Measurements from ENCODE around the gene OR11H7.

The OR11H7 gene

GRCh38 chr14:20228681-20229080 is at the start of gene OR11H7:
TSS of gene OR11H7 (plus strand) at chr14:20228981.
- TF ChIP-seq, protein P1, sequence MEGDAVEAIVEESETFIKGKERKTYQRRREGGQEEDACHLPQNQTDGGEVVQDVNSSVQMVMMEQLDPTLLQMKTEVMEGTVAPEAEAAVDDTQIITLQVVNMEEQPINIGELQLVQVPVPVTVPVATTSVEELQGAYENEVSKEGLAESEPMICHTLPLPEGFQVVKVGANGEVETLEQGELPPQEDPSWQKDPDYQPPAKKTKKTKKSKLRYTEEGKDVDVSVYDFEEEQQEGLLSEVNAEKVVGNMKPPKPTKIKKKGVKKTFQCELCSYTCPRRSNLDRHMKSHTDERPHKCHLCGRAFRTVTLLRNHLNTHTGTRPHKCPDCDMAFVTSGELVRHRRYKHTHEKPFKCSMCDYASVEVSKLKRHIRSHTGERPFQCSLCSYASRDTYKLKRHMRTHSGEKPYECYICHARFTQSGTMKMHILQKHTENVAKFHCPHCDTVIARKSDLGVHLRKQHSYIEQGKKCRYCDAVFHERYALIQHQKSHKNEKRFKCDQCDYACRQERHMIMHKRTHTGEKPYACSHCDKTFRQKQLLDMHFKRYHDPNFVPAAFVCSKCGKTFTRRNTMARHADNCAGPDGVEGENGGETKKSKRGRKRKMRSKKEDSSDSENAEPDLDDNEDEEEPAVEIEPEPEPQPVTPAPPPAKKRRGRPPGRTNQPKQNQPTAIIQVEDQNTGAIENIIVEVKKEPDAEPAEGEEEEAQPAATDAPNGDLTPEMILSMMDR (conservative IDR thresholded peaks at IDR 0.05; ENCODE audit: low read depth, low read length) = no peak

DNA sequence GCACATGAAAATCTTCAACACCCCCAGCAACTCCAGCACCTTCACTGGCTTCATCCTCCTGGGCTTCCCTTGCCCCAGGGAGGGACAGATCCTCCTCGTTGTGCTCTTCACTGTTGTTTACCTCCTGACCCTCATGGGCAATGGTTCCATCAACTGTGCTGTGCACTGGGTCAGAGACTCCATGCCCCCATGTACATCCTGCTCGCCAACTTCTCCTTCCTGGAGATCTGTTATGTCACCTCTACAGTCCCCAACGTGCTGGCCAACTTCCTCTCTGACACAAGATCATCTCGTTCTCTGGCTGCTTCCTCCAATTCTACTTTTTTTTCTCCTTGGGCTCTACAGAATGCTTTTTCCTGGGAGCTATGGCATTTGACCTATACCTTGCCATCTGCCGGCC is 49.6 kb upstream of the OR11H7 start:
- H3K4me3 ChIP-seq (ENCODE audit: low read length) = no peak overlapping the region
- no peak for DNase-seq (ENCODE audit: low read depth)

More at GRCh38 chr14:20228681-20229080, at the start of gene OR11H7:
- DNase-seq (ENCODE audit: low read depth) = no peak
- no peak within 1 kb of the TSS for H3K4me3 ChIP-seq (ENCODE audit: low read length)

DNA sequence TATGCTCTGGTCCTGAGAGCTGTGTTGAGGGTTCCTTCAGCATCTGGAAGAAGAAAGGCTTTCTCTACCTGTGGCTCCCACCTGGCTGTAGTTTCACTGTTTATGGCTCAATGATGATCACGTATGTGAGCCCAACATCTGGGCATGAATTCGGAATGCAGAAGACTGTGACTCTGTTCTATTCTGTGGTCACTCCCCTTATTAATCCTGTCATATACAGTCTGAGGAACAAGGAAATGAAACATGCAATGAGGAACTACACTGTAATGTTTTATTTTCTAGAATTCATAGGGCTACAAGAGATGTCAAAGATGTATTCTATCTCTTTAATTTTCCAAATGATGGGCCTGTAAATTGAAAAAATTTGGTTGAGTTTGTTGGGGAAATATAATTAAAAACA is 48.9 kb upstream of the OR11H7 start:
- DNase-seq (ENCODE audit: low read depth) = no peak
- no peak overlapping the region for H3K4me3 ChIP-seq (ENCODE audit: low read length)
- TF ChIP-seq, protein P1 (conservative IDR thresholded peaks at IDR 0.05; ENCODE audit: low read depth, low read length) = no peak

More for the DNA sequence above, 49.6 kb upstream of the OR11H7 start:
- TF ChIP-seq, protein P1 (conservative IDR thresholded peaks at IDR 0.05; ENCODE audit: low read depth, low read length) = no peak

GRCh38 chr14:20180486-20180885 is 48.3 kb upstream of the OR11H7 start:
- DNase-seq (ENCODE audit: low read depth) = no peak
- TF ChIP-seq, protein P1 (conservative IDR thresholded peaks at IDR 0.05; ENCODE audit: low read depth, low read length) = no peak
- H3K4me3 ChIP-seq (ENCODE audit: low read length) = no peak overlapping the region

- no peak for DNase-seq (ENCODE audit: low read depth)
- TF ChIP-seq, protein P1 (conservative IDR thresholded peaks at IDR 0.05; ENCODE audit: low read depth, low read length) = no peak
- no peak overlapping the region for H3K4me3 ChIP-seq (ENCODE audit: low read length)
These were observed 44.6 kb upstream of the OR11H7 start for GRCh38 chr14:20184181-20184580.

DNA sequence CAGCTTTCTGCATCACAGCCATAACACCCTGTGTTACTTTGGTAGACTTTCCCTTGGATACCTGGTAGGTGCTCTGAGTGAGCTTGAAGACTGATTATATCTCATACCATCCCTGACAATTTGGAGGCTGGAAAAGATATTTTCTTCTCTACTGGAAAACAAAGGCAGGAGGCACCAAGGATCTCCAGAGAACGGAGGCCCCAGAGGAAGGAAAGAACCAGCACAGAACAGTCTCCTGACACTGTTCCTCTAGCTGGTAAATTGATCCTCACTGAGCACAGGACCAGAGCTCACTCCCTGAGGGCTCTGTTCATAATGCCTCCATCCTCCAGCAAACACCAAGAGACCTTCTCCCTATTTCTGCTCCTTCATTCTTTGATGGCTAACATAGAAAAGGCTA is 38.2 kb upstream of the OR11H7 start, which contains the start of gene OR11G2:
TSS of gene OR11G2 (plus strand) at position 301 of the 400 bp plus-strand sequence. CDS start 6,542 bp downstream, outside the sequence.
- DNase-seq (ENCODE audit: low read depth) = no peak
- H3K4me3 ChIP-seq (ENCODE audit: low read length) = no peak within 1 kb of the TSS
- TF ChIP-seq, protein P1 (conservative IDR thresholded peaks at IDR 0.05; ENCODE audit: low read depth, low read length) = no peak

DNA sequence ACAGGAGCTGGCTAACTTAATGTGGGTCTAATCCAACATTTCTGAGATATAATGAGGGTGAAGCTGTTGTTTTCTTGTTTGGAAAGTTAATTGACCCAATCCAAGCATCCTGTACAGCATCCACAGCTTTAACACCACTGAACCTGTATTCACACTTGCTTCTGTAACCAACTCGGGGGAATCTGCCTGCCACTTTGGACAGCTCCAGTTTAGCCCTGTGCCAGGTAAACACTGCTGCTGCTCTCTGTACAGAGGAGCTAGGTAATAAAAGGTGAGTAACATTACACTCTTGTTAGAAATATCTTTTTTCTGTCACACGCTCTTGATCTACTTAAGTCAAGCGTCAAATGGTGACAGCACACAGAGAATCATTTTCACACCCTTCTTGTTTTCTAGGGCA is 37.4 kb upstream of the OR11H7 start:
- no peak for DNase-seq (ENCODE audit: low read depth)
- TF ChIP-seq, protein P1 (conservative IDR thresholded peaks at IDR 0.05; ENCODE audit: low read depth, low read length) = no peak
- no peak overlapping the region for H3K4me3 ChIP-seq (ENCODE audit: low read length)

Measured in retinal pigment epithelial cell (primary cell).